DMS153 treated with DMSO at 0.1 percent for 48 hours (cell line): ENCODE results near the gene HPD.
"Not testable (repeated sequence)": the region's sequence is repeated elsewhere in the genome, so short reads cannot be mapped to it uniquely, and the experiment has no call there.

ENCODE experiments used
- DNase-seq: peaks from one replicate; lab custom pipeline; 2025; ENCODE audit not compliant: unreplicated experiment; lab: John Stamatoyannopoulos, UW

HPD gene

GRCh38 chr12:121858662-121859572 lies at the start of gene HPD:
Gene HPD (minus strand): TSS chr12:121858859. CDS start chr12:121858823, 36 bp downstream.
- DNase-seq: no peak

- DNase-seq: no peak
Observed at GRCh38 chr12:121905746-121906145, 47.1 kb upstream of the HPD start.

DNA sequence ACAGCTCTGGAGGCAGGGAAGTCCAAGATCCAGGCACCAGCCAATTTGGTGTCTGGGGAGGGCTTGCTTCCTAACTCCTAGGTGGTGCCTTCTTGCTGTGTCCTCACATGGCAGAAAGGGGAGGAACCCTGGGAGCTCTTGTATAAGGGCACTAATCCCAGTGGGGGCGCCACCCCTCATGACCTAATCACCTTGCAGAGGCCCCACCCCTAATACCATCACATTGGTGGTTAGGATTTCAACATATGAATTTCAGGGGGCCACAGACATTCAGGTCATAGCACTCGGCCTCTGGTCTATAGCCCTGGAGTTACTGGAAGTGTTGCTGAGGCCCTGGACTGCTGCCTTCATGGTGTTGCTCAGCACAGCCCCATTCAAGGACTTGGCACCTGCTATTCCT lies 44.5 kb upstream of the HPD start:
- no peak for DNase-seq

DNA sequence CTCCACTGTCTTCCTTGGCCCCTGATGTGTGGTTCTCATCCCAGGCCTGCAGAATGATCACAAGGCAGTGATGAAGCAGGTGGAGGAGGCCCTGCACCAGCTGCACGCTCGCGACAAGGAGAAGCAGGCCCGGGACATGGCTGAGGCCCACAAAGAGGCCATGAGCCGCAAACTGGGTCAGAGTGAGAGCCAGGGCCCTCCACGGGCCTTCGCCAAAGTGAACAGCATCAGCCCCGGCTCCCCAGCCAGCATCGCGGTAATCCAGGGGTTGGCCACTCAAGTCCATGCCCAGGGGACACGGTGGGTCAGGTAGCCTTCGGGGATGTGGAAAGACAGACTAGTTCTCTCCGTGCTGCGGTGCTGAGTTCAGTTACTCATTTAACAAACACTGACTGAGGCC lies 40.9 kb upstream of the HPD start:
- no peak for DNase-seq

GRCh38 chr12:121898287-121898686 lies 39.6 kb upstream of the HPD start:
- no peak for DNase-seq

DNA sequence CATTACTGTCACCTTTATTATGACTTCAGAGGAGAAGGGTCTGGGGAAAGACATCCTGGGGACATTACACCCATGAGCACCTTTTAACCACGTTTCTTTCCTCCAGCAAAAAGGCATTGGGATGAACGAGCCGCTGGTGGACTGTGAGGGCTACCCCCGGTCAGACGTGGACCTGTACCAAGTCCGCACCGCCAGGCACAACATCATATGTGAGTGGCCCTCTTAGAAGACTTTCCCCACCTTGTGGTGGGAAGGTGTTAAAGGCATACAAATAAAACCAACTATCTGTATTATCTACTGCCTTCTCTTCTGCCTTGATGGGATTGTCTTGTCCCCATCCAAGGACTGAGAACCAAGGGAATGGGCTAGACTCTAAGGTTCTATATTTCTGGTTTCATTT lies 36.0 kb upstream of the HPD start:
- no peak for DNase-seq

DNA sequence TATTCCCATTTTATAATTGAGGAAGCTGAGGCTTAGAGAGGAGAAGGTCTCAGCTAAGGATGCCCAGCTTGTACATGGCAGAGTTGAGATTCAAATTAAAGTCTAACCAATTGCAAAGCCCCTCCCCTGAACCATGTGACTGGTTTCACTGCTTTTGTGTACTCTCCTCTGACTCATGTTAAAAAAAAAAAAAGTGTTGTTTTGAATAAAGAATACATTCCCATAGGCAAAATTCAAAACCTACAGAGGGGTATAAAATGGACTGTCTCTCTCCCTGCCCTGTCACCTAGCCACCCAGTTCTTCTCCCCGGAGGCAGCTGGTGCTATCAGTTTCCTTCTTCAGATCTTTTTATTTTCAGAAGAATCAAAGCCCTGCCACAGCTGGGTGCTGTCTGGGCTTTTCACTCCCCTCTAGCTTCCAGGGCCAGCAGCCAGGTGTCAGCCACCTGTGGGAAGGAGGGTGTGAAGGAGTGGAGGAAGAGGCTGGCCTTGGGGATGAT lies 35.4 kb upstream of the HPD start:
- DNase-seq: no peak

- no peak for DNase-seq
Observed at GRCh38 chr12:121892673-121893561, 34.3 kb upstream of the HPD start.

DNA sequence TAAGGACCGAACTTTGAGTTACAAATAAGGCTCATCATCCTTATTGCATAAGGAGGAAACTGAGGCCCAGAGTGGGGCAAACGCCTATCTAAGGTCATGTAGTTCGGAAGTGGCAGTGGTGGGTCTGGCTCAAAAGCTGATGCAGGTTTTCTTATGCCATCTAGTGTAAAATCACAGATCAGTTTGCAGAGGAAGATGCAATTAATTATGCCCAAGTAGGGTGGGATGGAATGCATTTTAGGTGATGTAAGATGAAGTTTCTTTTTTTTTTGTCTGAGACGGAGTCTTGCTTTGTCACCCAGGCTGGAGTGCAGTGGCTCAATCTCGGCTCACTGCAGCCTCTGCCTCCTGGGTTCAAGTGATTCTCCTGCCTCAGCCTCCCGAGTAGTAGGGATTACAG lies 31.0 kb upstream of the HPD start:
- not testable (repeated sequence) for DNase-seq

- DNase-seq: no peak
Observed at GRCh38 chr12:121889274-121889624, 30.6 kb upstream of the HPD start.

DNA sequence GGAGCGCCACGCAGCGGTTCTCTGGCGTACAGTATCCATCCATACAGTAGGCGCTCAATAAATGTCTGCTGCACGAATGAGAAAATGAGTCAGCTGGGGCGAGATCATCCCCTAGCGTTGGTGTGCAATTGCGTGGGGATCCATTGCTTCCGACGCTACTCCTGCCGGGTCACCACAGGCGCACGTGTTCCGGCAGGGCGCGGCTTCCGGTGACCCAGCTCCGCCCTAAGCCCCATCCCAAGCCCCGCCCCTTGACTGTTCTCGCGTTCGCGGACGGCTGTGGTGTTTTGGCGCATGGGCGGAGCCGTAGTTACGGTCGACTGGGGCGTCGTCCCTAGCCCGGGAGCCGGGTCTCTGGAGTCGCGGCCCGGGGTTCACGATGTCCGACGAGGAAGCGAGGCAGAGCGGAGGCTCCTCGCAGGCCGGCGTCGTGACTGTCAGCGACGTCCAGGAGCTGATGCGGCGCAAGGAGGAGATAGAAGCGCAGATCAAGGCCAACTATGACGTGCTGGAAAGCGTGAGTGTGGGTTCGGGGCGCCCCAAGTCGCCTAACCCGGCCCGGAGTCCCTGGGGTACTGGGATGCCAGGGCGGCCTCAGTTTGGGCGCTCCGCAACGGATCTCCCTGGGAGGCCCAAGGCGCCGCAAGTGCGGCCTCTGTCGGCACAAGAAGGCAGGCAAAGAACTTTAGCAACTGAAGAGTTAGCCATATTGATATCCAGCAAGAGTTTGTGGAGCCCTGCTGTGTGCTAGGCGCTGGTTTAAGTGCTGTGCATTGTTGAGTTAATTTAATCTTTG lies 30.0 kb upstream of the HPD start, which contains the start of gene PSMD9:
Gene PSMD9, plus strand, starts transcription at position 313 of the 796 bp plus-strand sequence. Its CDS starts 67 bp downstream, at position 380.
- DNase-seq: peak; percentile 95

DNA sequence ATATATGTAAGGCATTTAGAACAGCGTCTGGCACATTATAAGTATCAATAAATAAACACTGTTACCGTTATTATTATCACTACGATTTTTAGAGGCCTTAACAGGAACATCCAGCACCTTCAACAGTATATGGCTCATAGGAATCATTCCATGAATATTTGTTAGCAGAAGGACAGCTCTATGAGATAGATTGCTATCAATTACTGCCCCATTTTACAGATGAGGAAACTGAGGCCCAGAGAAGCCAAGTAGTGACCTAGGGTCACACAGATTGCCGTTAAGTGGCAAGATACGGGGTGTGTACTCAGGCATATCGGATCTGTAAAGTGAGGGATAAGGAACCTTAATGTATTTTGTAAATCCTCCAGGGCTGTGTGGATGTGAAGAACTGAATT lies 29.4 kb upstream of the HPD start:
- no peak for DNase-seq

DNA sequence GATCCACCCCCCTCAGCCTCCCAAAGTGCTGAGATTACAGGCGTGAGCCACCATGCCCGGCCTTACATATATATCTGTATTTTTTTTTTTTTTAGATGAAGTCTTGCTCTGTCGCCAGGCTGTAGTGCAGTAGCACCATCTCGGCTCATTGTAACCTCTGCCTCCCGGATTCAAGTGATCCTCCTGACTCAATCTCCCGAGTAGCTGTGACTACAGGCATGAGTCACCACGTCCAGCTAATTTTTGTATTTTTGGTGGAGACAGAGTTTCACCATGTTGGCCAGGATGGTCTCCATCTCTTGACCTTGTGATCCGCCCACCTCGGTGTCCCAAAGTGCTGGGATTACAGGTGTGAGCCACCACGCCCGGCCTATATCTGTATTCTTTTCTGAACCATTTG lies 26.5 kb upstream of the HPD start:
- not testable (repeated sequence) for DNase-seq

- no peak for DNase-seq
Observed at GRCh38 chr12:121883315-121883660, 24.6 kb upstream of the HPD start.

DNA sequence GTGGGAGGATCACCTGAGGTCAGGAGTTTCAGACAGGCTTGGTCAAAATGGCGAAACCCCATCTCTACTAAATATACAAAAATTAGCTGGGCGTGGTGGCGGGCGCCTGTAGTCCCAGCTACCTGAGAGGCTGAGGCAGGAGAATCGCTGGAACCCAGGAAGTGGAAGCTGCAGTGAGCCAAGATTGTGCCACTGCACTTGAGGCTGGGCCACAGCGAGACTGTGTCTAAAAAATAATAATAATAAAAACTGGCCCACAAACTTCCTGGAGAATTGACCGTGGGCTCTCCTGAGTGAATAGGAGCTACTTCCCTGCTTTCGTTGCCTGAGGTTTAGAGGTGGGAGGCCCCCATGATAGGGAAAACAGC lies 17.4 kb upstream of the HPD start:
- not testable (repeated sequence) for DNase-seq

DNA sequence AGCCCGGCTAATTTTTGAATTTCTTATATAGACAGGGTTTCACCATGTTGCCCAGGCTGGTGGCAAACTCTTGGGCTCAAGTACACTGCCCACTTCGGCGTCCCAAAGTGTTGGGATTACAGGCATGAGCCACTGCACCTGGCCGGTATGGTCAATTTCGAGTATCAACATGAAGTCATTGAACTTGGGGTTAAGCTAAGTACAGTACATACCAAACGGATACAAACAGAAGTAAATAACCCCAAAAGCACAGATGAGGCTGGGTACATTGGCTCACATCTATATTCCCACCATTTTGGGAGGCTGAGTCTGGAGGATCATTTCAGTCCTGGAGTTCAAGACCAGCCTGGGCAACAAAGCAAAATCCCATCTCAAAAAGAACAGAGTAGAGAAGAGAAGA lies 16.9 kb upstream of the HPD start:
- DNase-seq: no peak

- no peak for DNase-seq
Observed at GRCh38 chr12:121874071-121874470, 15.4 kb upstream of the HPD start.

GRCh38 chr12:121873216-121873569 lies 14.5 kb upstream of the HPD start:
- no peak for DNase-seq

GRCh38 chr12:121872546-121873215 lies 14.0 kb upstream of the HPD start:
- no peak for DNase-seq

DNA sequence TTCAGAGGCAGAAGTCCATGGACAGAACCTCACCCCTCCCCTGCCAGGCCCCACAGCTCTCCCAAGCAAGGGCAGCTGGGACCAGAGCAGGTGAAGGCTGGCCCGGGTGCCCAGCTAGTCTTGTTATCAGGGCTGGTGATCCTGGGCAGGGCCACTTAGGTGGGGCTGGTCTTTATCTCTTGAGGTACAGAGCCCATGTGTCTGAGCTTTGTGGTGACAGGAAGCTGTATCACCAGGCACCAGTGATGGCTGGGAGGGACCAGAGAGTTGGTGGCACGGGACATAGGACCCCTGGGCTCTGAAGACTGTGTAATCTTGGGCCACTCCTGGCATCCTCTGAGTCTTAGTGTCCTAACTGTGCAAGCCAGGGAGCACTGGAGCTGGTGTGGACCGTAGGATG lies 12.8 kb upstream of the HPD start:
- no peak for DNase-seq

DNA sequence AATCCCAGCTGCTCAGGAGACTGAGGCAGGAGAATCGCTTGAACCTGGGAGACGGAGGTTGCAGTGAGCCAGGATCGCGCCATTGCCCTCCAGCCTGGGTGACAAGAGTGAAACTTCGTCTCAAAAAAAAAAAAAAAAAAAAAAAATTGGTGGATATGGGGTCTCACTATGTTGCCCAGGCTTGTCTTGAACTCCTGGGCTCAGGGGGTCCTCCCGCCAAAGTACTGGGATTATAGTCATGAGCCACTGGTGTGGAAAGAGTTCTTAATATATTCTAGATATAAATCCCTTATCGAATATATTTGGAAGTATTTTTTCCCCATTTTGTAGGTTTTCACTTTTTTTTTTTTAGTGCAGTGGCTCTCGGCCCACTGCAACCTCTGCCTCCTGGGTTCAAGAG lies 10.6 kb upstream of the HPD start:
- not testable (repeated sequence) for DNase-seq
